IMR-90 (cell line): Measurements from ENCODE around the gene SLC8A1. TPM values are rescaled to one million over a fixed set of nuclear protein-coding genes. Genes with fewer than 3 reads are reported as not detected.

Source experiments
- ATAC-seq: fragments of 200-7000 bp; cut with Tn5 transposase; 2 replicates; pipeline ENCODE4 v1.9.1; 2020; ENCODE audit warnings: low read depth, mild to moderate bottlenecking, moderate library complexity
- BruUV-seq: library from RNA; stranded (reverse); fragments of 400-500 nt; replicated peaks from 2 replicates; lab custom pipeline; 2021; lab: Mats Ljungman, UMichigan
- CTCF ChIA-PET: fragments of 300-600 bp; formaldehyde crosslinking; extraction: SDS; loops from one replicate; lab custom pipeline; 2021; ENCODE audit warnings: antibody characterized with exemption; lab: Yijun Ruan, JAX
- POLR2A ChIA-PET: fragments of 300-600 bp; sonication (Branson Sonifier 250); formaldehyde crosslinking; loops from one replicate; lab custom pipeline; 2022; ENCODE audit warnings: antibody characterized with exemption; ENCODE audit not compliant: unreplicated experiment; lab: Charles Lee
- DNase-seq: peaks from one replicate; pipeline ENCODE4 v3.0.0; 2013
- H2AFZ ChIP-seq: replicated peaks from 2 replicates; pipeline ENCODE3; 2013; ENCODE audit warnings: low read length, mild to moderate bottlenecking; ENCODE audit not compliant: poor library complexity
- H2AK5ac ChIP-seq: 2 replicates; pipeline ENCODE4 v1.6.1; 2013; ENCODE audit warnings: low read depth, low read length, inconsistent platforms
- H2AK9ac ChIP-seq: replicated peaks from 2 replicates; pipeline ENCODE3; 2013; ENCODE audit warnings: mild to moderate bottlenecking, low read depth, low read length, moderate library complexity; ENCODE audit not compliant: poor library complexity
- H2BK120ac ChIP-seq: 2 replicates; pipeline ENCODE4 v1.6.1; 2013; ENCODE audit warnings: low read depth, low read length, inconsistent platforms
- H2BK15ac ChIP-seq: 3 replicates; pipeline ENCODE4 v1.6.1; 2013; ENCODE audit warnings: low read depth, low read length, inconsistent platforms
- H2BK20ac ChIP-seq: 2 replicates; pipeline ENCODE4 v1.6.1; 2013; ENCODE audit warnings: low read depth, mild to moderate bottlenecking, inconsistent platforms, low read length, moderate library complexity
- H2BK5ac ChIP-seq: 2 replicates; pipeline ENCODE4 v1.6.1; 2013; ENCODE audit warnings: mild to moderate bottlenecking, low read depth, low read length, inconsistent platforms; ENCODE audit not compliant: poor library complexity, severe bottlenecking
- H3K14ac ChIP-seq: replicated peaks from 2 replicates; pipeline ENCODE4 v1.6.1; 2013; ENCODE audit warnings: low read depth, low read length, inconsistent platforms
- H3K18ac ChIP-seq: 2 replicates; pipeline ENCODE4 v1.6.1; 2013; ENCODE audit warnings: low read depth, low read length, control low read depth
- H3K23ac ChIP-seq: 2 replicates; pipeline ENCODE4 v1.6.1; 2013; ENCODE audit warnings: low read depth, low read length, inconsistent platforms
- H3K27ac ChIP-seq: 2 replicates; pipeline ENCODE4 v1.5.1; 2013; ENCODE audit warnings: mild to moderate bottlenecking, control low read depth, low read length; ENCODE audit not compliant: insufficient read depth
- H3K27me3 ChIP-seq: 2 replicates; pipeline ENCODE4 v1.6.1; 2013; ENCODE audit warnings: low read length; ENCODE audit not compliant: control insufficient read depth, insufficient read depth
- H3K36me3 ChIP-seq: 2 replicates; pipeline ENCODE4 v1.6.1; 2013; ENCODE audit warnings: low read length, mixed read lengths; ENCODE audit not compliant: control insufficient read depth, insufficient read depth
- H3K4ac ChIP-seq: 2 replicates; pipeline ENCODE4 v1.6.1; 2013; ENCODE audit warnings: low read depth, low read length, inconsistent platforms
- H3K4me1 ChIP-seq: 2 replicates; pipeline ENCODE4 v1.6.1; 2013; ENCODE audit warnings: low read length, mixed read lengths; ENCODE audit not compliant: control insufficient read depth, insufficient read depth
- H3K4me2 ChIP-seq: 2 replicates; pipeline ENCODE4 v1.6.1; 2013; ENCODE audit warnings: low read depth, mild to moderate bottlenecking, control low read depth, low read length, moderate library complexity
- H3K4me3 ChIP-seq: 2 replicates; pipeline ENCODE4 v1.5.1; 2013; ENCODE audit warnings: low read depth, mild to moderate bottlenecking, control low read depth, low read length, moderate library complexity; ENCODE audit not compliant: insufficient read depth
- H3K56ac ChIP-seq: 2 replicates; pipeline ENCODE4 v1.6.1; 2013; ENCODE audit warnings: low read length, inconsistent platforms; ENCODE audit not compliant: insufficient read depth; ENCODE audit errors: extremely low read depth
- H3K79me1 ChIP-seq, 2 experiments: 2 replicates each; pipeline ENCODE4 v1.6.1; 2013; ENCODE audit warnings: low read length in 2 of 2, inconsistent platforms in 1 of 2, low read depth in 1 of 2
- H3K9ac ChIP-seq: 2 replicates; pipeline ENCODE4 v1.6.1; 2013; ENCODE audit warnings: low read depth, low read length, control low read depth
- H3K9me1 ChIP-seq: 2 replicates; pipeline ENCODE4 v1.6.1; 2013; ENCODE audit warnings: low read length, inconsistent platforms; ENCODE audit not compliant: insufficient read depth
- H3K9me3 ChIP-seq: 2 replicates; pipeline ENCODE4 v1.6.1; 2013; ENCODE audit warnings: low read length; ENCODE audit not compliant: control insufficient read depth, insufficient read depth
- H4K20me1 ChIP-seq: 2 replicates; pipeline ENCODE4 v1.6.1; 2013; ENCODE audit warnings: low read length, inconsistent platforms; ENCODE audit not compliant: insufficient read depth
- H4K5ac ChIP-seq: 2 replicates; pipeline ENCODE4 v1.6.1; 2013; ENCODE audit warnings: mild to moderate bottlenecking, low read depth, low read length, control low read depth
- H4K8ac ChIP-seq, 2 experiments: 2 replicates each; pipeline ENCODE4 v1.6.1; 2013; ENCODE audit warnings: low read depth in 2 of 2, low read length in 2 of 2, control low read depth in 1 of 2, inconsistent platforms in 1 of 2
- H4K91ac ChIP-seq: 2 replicates; pipeline ENCODE4 v1.6.1; 2013; ENCODE audit warnings: low read depth, low read length, inconsistent platforms; ENCODE audit not compliant: insufficient read depth
- CEBPB ChIP-seq: IDR thresholded peaks from 2 replicates; pipeline ENCODE4 v1.6.1; 2012; ENCODE audit warnings: low read depth, low read length, improper control_type of control experiment
- FOS ChIP-seq: fragments of 150-350 bp; IDR thresholded peaks from 2 replicates; pipeline ENCODE4 v1.6.1; 2016; ENCODE audit warnings: low read depth, low read length
- MAFK ChIP-seq: IDR thresholded peaks from 2 replicates; pipeline ENCODE4 v1.6.1; 2012; ENCODE audit warnings: low read depth, low read length, improper control_type of control experiment
- MAZ ChIP-seq: IDR thresholded peaks from 2 replicates; pipeline ENCODE4 v1.6.1; 2012; ENCODE audit warnings: low read depth, mild to moderate bottlenecking, low read length, improper control_type of control experiment, moderate library complexity, borderline replicate concordance
- NFE2L2 ChIP-seq: fragments of 150-350 bp; IDR thresholded peaks from 2 replicates; pipeline ENCODE4 v1.6.1; 2016; ENCODE audit warnings: low read depth, mild to moderate bottlenecking, low read length
- POLR2A ChIP-seq: IDR thresholded peaks from 2 replicates; pipeline ENCODE4 v1.6.1; 2012; ENCODE audit warnings: mild to moderate bottlenecking, low read depth, low read length
- RAD21 ChIP-seq: IDR thresholded peaks from 2 replicates; pipeline ENCODE4 v1.6.1; 2012; ENCODE audit warnings: low read length, improper control_type of control experiment
- RCOR1 ChIP-seq: IDR thresholded peaks from 2 replicates; pipeline ENCODE4 v1.6.1; 2012; ENCODE audit warnings: mild to moderate bottlenecking, low read length, improper control_type of control experiment; ENCODE audit not compliant: insufficient replicate concordance
- RFX5 ChIP-seq: IDR thresholded peaks from 2 replicates; pipeline ENCODE4 v1.8.0; 2012; ENCODE audit warnings: low read depth, mild to moderate bottlenecking, low read length, moderate library complexity
- SMC3 ChIP-seq: fragments of 150-350 bp; IDR thresholded peaks from 2 replicates; pipeline ENCODE4 v1.6.1; 2016; ENCODE audit warnings: low read depth, mild to moderate bottlenecking, antibody characterized with exemption, low read length, moderate library complexity
- whole genome bisulfite sequencing, 2 experiments: methylation state at CpG; one replicate each; pipeline versions ENCODE4 v1.1.5 to v1.1.7; 2013; ENCODE audit warnings: missing lambda C conversion rate in 2 of 2; ENCODE audit not compliant: insufficient read length in 1 of 2; ENCODE audit errors: extremely low coverage in 2 of 2; 5-methylcytosine and 5-hydroxymethylcytosine counted together
- dilution Hi-C: fragments of 300-500 bp; cut with HindIII; formaldehyde crosslinking; loops from one replicate; pipeline ENCODE4 v1.14.3; 2018; ENCODE audit warnings: low sequenced_read_pairs; ENCODE audit not compliant: unreplicated experiment
- in situ Hi-C: fragments of 300-500 bp; cut with MboI; formaldehyde crosslinking; loops from 3 replicates; pipeline ENCODE4 v1.14.3; 2019; ENCODE audit warnings: low sequenced_read_pairs, inconsistent platforms, mixed read lengths
- intact Hi-C: fragments of 100-400 bp; cut with micrococcal nuclease; formaldehyde crosslinking; loops from 2 replicates; pipeline ENCODE4 v1.10.0; 2022
- polyA plus RNA-seq, 3 experiments: library from polyadenylated mRNA; depleted of rRNA; stranded (reverse); fragments of >200 nt; gene quantifications; 2 replicates each; pipeline ENCODE4 v1.2.3, GENCODE V29; 2012; ENCODE audit warnings: low replicate concordance in 1 of 3
- total RNA-seq: library from RNA; depleted of rRNA; stranded (reverse); fragments of >200 nt; gene quantifications from 2 replicates; pipeline ENCODE4 v1.2.3, GENCODE V29; 2012
- TF ChIP-seq, protein P1 (sequence below): fragments of 150-350 bp; IDR thresholded peaks from 2 replicates; pipeline ENCODE4 v1.6.1; 2016; ENCODE audit warnings: low read depth, mild to moderate bottlenecking, low read length, moderate library complexity, borderline replicate concordance
- TF ChIP-seq, protein P2 (sequence below): conservative IDR thresholded peaks from 2 replicates; pipeline ENCODE4 v1.5.1; 2012; ENCODE audit warnings: mild to moderate bottlenecking, low read depth, low read length, improper control_type of control experiment
- TF ChIP-seq, protein P3 (sequence below): fragments of 150-350 bp; IDR thresholded peaks from 2 replicates; pipeline ENCODE4 v1.6.1; 2017; ENCODE audit warnings: mild to moderate bottlenecking, antibody characterized with exemption, low read length, low read depth

SLC8A1 gene
- total and polyA plus RNA-seq, 2 of the 4 experiments (the other 2 are of a cell fraction), result 7.7 to 57.0 TPM

- TF ChIP-seq, protein P1, sequence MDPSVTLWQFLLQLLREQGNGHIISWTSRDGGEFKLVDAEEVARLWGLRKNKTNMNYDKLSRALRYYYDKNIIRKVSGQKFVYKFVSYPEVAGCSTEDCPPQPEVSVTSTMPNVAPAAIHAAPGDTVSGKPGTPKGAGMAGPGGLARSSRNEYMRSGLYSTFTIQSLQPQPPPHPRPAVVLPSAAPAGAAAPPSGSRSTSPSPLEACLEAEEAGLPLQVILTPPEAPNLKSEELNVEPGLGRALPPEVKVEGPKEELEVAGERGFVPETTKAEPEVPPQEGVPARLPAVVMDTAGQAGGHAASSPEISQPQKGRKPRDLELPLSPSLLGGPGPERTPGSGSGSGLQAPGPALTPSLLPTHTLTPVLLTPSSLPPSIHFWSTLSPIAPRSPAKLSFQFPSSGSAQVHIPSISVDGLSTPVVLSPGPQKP, result no peak
Measured at GRCh38 chr2:40244675-40245074, 207.2 kb downstream of the SLC8A1 start (continued).

DNA sequence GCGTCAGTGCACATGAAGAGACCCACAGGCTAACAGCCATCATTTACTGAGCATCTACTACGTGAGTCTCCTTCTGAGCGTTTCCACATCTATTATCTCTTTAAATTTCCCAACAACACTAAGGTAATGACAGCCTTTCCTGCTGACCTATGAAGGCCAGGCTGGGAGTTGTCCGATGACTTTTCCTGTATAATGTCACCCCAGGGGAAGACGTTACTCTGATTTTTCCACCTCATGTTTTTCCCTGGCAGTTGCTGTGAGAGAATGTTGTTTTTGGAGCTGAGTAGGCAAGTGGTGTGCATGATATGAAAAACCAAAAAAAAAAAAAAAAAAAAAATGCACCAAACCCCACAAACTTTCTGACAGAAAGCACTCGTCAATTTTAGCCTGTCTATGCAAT is 207.6 kb downstream of the SLC8A1 start:
- Histone ChIP-seq H2BK5ac (peak overlapping the region; percentile 92), H3K4ac (peak overlapping the region; percentile 92), H3K9me3 (no peaks in the 10 kb centered on the region; the same call in 1 of the 2 replicates), H3K27me3 (no peaks in the 10 kb centered on the region), H4K20me1 (no peaks in the 10 kb centered on the region), H3K9ac (peak overlapping the region; percentile 19; the same call in 1 of the 2 replicates), H3K23ac (peak overlapping the region; percentile 84), H3K4me2 (peak overlapping the region; percentile 79; the same call in 1 of the 2 replicates), H3K18ac (peak overlapping the region; percentile 99), H3K9me1 (peaks cover 10% of the 10 kb centered on the region), H3K4me1 (peaks cover 33% of the 10 kb centered on the region), H2AFZ (no peak overlapping the region), H3K79me1 (peaks cover 19 to 53% of the 10 kb centered on the region in 2 experiments), H4K91ac (peak overlapping the region; percentile 88), H3K27ac (peak overlapping the region; percentile 77; the same call in 1 of the 2 replicates), H3K4me3 (no peak overlapping the region), H2BK15ac (peak overlapping the region; percentile 61; the same call in 2 of the 3 replicates), H2AK5ac (peak overlapping the region; percentile 90), H2BK120ac (peak overlapping the region; percentile 94), H3K36me3 (no peaks in the 10 kb centered on the region), H2BK20ac (peak overlapping the region; percentile 96), H4K8ac (peak overlapping the region; percentile 64 to 78; a peak in 3 of 4 replicates), H3K14ac (peak overlapping the region; percentile 81), H2AK9ac (no peak overlapping the region), H3K56ac (peak overlapping the region; percentile 23; the same call in 1 of the 2 replicates), H4K5ac (peak overlapping the region; percentile 98)
- ChIA-PET POLR2A (interaction anchor here (0.6 kb wide), 1 partner anchor 73 kb away, joined by 4 read pairs; no protein-coding TSS in a partner anchor), CTCF (interaction anchor here (0.7 to 1.9 kb wide), 14 partner anchors 16 to 515 kb away, joined by 3 to 8 read pairs (median 3); no protein-coding TSS in a partner anchor)
- no TSS peak for BruUV-seq
- dilution Hi-C loops, result no loop called here
- WGBS, 2 experiments, result no CpG with 5 or more reads among the region's 6 CpGs
- intact Hi-C loops, result loop anchor here (1.0 to 5.0 kb wide), 6 partner anchors 116 to 517 kb away; no protein-coding TSS in a partner anchor
- in situ Hi-C loops, result no loop called here
- DNase-seq (no peak), ATAC-seq (no peak)
- TF ChIP-seq SMC3 (no peak), FOS (no peak), RCOR1 (no peak), MAFK (no peak), NFE2L2 (no peak), RFX5 (no peak), CEBPB (no peak), POLR2A (no peak), MAZ (no peak), RAD21 (no peak)
- TF ChIP-seq, protein P2, sequence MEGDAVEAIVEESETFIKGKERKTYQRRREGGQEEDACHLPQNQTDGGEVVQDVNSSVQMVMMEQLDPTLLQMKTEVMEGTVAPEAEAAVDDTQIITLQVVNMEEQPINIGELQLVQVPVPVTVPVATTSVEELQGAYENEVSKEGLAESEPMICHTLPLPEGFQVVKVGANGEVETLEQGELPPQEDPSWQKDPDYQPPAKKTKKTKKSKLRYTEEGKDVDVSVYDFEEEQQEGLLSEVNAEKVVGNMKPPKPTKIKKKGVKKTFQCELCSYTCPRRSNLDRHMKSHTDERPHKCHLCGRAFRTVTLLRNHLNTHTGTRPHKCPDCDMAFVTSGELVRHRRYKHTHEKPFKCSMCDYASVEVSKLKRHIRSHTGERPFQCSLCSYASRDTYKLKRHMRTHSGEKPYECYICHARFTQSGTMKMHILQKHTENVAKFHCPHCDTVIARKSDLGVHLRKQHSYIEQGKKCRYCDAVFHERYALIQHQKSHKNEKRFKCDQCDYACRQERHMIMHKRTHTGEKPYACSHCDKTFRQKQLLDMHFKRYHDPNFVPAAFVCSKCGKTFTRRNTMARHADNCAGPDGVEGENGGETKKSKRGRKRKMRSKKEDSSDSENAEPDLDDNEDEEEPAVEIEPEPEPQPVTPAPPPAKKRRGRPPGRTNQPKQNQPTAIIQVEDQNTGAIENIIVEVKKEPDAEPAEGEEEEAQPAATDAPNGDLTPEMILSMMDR, result no peak
- TF ChIP-seq, protein P3, sequence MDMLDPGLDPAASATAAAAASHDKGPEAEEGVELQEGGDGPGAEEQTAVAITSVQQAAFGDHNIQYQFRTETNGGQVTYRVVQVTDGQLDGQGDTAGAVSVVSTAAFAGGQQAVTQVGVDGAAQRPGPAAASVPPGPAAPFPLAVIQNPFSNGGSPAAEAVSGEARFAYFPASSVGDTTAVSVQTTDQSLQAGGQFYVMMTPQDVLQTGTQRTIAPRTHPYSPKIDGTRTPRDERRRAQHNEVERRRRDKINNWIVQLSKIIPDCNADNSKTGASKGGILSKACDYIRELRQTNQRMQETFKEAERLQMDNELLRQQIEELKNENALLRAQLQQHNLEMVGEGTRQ, result no peak
